Fibroblast of peridontal ligament (primary cell): Measurements from ENCODE around the gene CAB39.

Experiments
- DNase-seq: peaks from one replicate; pipeline ENCODE4 v3.0.0-alpha.2; 2010; ENCODE audit errors: extremely low read depth

CAB39 gene

DNA sequence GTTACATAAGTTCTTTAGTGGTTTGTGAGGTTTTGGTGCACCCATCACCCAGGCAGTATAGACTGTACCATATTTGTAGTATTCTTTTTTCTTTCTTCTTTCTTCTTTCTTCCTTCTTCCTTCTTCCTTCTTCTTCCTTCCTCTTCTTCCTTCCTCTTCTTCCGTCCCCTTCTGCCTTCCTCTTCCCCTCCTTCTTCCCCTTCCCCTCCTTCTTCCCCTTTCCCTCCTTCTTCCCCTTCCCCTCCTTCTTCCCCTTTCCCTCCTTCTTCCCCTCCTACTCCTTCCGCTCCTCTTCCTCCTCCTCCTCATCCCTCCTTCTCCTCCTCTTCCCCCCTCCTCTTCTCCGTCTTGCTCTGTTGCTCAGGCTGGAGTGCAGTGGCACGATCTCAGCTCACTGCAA lies 41.6 kb downstream of the CAB39 start:
- no peak for DNase-seq

DNA sequence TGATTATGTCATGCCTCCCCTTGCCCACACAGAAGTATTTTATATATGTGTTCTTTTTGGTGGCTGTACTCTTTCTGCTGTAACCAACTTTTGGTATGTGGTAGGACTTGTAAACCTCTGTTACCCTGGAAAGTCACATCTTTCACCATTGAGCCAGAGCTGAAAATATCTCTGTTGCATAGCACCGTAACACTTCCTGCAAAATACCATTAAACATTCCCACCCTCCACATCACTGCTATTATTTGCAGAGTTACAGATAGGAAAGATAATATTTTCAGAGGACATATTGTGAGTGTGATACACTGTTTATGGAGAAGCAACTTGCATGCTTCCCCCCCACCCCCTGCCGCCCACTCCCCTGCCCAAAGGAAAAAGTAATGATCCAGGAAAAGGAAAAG lies 44.8 kb downstream of the CAB39 start:
- DNase-seq, result peak; percentile 63

DNA sequence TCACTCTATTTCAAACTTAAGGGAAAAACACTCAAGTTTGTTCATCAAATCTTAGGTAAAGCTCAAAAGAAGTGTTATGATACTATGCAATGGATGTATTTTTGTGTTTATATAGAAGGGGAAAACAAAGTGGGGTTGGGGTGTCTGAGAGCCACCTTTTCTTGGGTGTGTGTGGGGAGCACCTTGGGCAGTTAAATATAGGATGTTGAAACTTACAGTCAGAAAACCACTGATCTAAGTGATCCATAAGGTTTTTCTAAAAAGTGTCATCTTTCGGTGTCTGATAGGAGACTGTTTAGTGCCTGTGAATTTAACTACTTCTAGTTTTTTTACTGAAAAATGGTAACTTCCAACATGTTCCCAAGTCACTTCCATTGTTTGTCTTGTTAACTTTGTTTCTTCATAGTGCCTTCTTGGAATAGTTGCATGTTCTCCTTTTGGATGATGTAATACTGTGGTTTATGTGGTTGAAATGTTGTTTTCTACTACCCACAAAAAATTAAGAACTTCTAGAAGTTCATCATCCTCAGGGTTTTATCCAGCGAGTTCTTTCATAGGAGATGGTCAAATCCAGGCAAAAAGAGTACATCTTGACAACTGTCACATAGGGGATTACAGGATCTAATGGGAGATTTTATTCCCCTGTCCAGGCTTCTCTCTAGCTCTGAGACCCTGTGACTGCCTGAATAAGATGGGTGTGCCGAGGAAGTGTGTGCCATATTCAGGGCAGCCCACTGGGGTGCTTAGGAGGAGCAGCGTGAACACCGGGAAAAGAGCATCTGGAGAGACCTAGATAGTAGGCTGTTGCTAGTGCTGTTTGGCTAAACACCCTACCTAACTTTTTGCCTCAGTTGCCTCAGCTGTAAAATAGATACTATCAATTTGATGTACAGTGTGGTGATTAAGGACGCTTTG lies 46.2 kb downstream of the CAB39 start:
- peak; percentile 97 for DNase-seq

DNA sequence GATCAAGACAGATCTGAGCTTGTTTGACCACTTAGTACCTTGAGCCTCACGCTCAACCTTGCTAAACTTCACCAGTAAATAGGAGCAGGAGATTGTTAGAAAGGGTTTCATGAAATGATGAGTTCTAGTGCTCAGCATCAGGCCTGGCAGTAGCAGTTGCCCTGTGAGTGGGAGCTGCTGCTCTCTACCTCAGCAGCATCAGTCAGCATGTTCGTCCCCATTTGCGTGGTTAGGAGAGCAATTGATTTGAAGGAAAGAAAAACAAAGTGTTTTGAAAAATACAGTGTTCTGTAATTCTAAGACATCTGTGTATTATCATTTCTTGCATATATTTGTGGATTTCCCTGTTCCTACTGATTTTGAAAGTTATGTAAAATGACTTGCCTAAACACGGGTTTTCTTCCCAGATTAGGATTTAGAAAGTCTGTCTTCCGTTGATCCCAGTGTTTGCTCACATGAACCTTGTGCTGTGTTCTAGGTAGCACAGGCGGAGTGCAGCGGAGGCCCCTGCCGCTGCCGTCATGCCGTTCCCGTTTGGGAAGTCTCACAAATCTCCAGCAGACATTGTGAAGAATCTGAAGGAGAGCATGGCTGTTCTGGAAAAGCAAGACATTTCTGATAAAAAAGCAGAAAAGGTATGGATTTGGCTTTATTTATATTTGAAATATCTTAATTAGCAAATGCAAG lies 47.0 kb downstream of the CAB39 start:
- peak; percentile 54 for DNase-seq

DNA sequence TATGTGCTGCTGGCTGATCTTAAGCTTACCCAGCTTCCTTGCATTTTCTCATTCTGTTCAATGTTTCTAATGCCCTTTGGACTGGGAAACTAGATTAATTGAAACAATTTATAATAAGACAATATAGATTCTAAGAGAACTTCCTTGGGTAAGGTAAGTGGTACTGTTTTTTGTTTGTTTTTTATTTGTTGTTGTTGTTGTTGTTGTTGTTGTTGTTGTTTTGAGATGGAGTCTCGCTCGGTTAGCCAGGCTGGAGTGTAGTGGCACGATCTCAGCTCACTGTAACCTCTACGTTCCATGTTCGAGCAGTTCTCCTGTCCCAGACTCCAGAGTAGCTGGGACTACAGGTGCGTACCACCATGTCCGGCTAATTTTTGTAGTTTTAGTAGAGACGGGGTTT lies 49.1 kb downstream of the CAB39 start:
- DNase-seq, result no peak

DNA sequence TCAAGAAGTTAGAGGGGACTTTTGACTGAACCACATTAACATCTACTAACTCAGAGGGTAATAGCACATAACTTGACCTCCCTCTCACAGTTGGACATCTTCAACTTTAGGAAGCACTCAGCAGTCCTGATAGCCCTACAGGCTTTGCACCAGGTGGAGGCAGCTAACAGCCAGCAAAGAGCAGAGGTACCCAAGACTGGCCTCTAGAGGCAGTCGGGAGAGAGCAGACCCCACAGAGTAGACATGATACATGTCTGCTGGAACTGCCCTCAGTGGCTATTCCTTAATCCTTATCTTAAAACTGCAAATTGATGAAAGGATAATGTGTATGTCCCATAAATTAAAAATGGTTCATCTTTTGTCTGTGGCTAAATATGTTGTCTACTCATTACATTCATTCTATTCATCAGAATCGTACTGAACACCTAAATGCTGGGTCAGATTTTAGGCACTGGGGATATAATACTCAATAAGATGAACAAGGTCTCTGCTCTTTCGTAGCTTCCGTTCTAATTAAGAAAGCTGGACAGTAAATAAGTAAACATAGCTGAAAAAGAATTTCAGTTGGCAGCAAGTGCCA lies 49.8 kb downstream of the CAB39 start:
- no peak for DNase-seq

DNA sequence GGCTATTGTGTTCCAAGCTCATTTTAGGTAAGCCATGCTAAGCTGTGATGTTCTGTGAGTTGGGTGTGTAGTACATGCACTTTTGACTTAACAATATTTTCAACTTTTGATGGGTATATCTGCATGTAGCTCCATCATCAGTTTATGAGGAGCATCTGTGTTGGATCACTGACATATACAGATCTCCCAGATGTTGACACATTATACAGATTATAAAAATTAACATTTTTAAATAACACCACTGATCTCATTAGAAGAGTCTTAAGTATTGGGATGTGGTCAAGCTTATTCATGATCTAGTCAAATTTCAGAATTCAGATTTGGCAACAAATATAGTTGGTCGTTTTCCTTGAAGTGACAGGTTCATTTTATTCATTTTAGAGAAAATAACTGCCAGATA lies 51.7 kb downstream of the CAB39 start:
- no peak for DNase-seq

DNA sequence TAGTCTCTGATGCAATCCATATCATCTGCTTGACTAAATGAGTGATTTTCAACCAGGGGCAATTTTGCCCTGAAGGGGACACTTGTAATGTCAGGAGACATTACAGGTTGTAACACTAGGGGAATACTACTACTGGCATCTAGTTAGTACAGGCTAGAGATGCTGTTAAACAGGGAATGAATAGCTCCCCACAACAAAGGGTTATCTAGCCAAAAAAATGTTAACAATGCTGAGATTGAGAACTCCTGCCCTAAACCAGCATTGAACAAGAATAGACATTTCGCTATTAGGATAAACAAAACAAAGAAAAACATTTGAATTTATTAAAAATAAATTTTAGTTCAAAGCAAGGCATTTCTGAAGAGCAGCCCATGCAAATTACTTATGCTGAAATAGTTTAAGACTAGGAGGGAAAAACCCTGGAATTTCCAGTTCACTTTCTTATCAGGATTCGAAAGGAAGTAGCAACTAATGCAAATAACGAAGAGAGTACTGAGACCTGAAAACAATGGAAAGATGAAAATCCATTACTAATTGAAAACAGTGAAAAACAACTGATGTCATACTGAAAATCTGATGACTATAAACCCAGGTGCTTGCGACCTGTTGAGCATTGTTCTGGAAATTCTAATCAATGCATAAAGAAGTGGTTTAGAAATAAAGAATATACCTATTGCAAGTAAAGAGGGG lies 53.1 kb downstream of the CAB39 start:
- no peak for DNase-seq

DNA sequence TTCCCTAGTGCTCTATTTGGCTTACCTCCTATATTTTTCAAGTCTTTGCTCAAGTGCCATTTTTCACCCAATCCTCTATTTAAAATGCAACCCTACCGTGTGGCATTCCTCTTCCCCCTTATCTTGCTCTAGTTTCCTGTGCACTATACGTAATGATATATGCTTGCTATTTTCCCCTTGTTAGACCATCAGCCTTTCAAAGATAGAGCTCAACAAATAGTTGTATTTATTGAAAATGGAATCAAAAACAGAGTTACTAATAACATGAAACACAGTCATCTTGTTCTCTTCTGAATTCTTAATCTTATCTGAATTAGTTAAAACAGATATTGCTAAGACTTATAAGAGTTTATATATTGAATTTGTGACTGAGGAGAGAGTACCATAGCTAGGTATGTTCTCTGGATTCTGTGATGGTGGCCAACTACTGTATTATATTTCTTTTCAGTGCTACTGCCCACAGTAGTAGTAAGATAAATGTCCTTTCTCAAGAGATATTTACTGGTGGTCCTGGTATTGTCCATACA lies 55.3 kb downstream of the CAB39 start:
- DNase-seq, result no peak

DNA sequence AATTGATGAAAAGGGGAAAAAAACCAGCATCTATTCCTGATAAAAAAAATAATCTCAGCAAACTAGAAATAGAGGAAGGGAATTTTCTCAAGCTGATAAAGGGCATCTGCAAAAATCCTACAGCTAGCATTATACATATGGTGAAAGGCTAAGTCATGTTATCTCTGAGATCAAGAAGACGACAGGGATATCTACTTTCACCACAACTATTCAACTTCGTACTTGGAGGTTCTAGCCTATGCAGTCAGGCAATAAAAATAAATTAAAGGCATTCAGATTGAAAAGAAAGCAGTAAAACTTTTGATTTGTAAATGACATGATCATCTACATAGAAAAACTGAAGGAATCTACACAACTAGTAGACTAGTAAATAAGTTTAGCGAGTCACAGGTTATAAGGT lies 58.2 kb downstream of the CAB39 start:
- DNase-seq, result no peak

DNA sequence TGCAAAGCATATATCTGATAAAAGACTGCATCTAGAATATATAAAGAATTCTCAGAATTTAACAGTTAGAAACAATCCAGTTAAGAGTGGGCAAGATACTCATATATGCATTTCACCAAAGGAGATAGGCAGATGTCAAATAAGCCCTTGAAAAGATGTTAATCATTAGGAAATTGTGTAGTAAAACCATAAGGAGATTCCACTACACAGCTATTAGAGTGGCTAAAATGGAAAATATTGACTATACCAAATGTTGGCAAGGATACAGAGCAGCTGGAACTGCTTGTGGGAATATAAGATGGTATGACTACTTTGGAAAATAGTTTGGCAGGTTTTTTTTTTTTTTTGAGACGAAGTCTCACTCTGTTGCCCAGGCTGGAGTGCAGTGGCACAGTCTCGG lies 59.5 kb downstream of the CAB39 start:
- DNase-seq, result no peak

DNA sequence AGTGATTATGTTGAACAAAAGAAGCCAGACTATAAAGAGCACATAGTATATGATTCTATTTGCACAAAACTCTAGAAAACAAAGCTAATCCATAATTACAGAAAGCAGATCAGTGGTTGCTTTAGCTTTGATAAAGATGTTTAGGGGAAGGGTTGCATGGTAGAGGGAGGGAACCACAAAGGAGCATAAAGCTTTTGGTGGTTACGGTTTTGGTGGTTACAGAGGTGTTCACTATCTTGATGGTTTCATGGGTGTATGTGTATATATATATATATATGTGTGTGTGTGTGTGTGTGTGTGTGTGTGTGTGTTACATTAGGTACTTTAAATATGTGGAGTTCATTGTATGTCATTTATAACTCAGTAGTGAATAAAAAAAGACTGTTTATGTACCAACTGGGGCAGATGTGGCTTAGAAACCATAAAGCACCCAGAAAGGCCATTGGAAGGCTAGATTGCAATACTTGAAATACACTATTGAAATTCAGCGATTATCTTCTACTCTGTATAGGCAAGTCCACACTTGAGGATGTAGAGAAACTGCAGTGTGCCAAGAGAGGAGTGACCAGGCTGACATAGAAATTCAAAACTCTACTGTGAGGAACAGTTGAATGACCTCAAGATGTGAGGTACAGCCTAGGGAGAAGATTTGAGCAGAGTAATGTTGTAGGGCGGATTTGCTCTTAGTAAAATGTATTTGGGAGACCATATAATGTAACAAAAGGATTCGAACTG lies 60.6 kb downstream of the CAB39 start:
- DNase-seq, result no peak

DNA sequence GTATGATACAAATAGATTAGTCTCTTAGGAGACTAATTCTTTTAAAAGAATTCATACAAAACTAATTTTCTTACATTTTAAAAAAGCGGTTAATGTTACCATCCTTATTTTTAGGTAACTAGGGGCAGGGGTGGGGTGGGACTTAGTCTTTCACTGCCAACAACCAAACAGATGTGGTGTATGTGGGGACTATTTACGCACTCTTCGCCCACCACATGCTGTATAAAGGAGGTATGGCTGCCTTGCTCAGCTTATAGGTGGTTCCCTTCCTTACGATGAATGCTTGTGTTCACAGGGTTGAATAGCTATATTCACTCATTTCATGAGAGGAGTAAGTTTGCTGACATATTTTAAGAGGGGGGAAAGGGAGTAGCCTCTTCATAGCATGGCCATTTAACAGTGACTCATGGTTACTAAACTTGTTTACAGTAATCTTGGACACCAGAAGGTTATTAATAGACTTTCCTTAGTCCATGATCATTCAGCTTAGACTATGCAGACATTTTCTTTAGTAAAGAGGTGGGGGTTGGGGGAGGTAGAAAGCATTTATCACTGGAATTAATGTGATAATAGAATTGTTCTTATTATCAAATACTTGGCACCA lies 61.8 kb downstream of the CAB39 start:
- peak; percentile 89 for DNase-seq

DNA sequence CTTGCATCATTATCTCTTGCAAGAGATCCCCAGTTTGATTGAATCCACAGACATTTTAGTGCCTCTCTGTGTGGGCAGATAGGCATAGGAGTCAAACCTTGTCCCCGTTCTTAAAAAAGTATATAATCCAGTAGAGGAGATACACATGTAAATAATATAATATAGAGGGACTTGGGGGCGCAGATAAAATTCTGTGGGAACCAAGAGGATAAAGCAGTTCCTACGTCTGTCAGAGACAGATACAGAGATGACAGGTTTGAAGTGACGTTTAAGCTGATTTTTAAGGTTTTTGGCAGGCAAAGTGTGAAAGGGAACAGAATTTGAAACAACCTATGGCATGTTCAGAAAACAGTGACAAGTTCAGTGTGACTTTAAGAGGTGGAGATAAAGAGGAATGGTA lies 63.1 kb downstream of the CAB39 start:
- no peak for DNase-seq

DNA sequence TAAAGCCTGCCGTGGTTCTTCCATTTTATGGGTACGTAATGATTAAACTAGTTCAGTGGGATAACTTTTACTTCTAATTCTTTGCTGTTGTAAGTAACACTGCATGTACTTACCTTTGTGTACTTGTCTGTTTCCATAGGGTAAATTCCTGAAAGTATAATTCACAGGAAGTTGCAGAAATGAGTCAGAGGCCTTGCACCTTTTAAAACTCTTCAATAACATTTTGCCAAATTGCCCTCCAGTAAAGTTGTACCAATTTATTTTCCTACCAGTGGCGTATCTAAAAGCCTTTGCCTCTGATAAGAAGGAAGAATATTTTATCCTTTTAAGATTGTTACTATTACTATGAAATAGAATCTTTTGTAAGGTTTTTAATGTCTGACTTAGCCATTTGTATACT lies 65.1 kb downstream of the CAB39 start:
- no peak for DNase-seq

DNA sequence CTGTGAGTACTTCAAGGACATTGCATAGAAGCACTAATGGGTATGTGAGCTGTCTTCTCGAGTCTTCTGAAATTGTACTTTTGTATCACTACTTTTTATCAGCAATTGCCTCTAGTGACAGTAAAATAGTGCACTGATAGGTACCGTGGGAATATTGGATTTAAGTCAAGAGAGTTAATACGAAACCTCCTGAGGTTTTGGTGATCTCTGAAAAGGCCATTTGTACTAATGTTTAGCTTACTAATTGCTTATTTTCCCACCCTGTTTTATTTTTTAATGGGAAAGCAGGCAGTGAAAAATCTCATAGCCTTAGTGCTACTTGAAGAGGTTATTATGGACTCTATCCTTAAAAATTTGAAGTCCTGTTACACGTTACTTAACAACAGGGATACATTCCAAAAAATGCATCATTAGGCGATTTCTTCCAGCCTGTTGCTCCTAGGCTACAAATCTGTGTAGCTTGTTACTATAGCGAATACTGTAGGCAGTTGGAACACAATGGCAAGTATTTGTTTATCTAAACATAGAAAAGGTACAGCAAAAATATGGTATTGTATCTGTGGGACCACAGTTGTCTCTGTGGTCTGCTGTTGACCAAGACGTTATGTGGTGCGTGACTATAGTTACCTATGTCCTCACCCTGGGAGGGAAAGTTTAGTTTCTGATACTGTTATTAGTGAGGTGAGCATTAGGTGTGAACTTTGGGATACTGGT lies 65.9 kb downstream of the CAB39 start:
- DNase-seq, result no peak

DNA sequence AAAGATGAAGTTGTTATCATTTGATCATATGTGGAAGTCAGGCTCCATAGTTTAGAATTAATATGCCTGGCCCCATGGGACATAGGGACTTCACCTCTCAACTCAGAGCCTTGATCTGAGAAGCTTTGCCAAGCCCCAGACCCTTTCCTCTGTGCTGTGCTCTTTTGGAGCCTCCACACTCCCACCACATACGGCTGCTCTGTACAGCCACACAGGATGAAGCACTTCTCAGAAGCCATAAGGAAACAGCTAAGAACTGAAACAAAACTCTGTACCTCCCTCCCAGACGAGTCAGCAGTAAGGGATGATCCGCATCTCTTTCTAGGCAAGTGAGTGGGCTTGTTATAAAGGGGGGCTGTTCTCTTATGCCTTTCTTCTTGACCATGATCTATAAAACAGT lies 66.5 kb downstream of the CAB39 start:
- no peak for DNase-seq

DNA sequence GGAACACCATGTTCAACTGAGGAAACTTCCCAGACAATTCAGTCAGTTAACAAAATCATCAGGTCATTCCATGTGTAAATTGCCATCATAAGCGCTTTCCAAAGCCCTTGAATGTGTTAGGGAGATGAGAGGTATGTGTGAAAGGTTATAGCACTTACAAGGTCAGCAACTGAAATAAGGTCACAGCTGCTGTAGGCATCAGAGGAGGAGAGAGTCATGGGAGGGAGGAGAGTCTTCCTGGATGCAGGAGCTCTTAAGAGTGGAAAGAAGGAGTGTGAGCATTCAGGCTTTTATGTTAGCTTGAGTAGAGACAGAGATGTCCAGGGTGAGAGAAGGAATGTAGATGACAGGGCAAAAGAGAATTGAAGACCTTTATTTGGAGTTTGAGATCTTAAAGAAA lies 67.0 kb downstream of the CAB39 start:
- no peak for DNase-seq

DNA sequence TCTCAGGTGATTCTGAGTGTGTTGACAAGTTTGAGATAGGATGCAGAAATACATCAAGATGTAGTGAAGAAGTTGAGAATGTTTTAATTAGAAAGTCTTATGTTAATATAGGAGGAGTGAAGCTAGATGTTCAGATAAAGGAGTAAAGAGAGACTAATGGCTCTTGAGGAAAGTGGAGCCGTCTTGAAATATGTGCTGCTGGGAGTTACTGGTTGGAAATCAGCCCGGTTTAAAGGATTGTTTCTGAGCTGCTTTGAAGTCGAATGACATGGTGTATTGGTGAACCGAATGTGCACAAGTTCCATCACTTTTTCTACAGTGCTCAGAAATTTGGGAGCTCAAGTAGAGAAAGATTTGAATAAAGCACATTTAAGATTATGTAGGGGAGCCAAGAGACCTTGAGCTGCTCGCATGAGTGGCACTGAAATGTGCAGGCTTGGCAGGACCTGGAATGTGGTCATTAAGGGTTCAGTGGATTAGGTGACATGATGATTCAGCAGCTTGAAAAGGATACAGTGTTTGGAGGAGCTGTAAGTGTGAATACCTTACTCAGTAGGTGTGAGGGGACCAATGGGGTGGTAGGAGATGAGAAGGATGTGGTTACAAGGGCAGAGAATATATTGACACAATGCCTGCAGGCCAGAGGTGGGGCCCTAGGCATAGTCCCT lies 68.6 kb downstream of the CAB39 start:
- no peak for DNase-seq

DNA sequence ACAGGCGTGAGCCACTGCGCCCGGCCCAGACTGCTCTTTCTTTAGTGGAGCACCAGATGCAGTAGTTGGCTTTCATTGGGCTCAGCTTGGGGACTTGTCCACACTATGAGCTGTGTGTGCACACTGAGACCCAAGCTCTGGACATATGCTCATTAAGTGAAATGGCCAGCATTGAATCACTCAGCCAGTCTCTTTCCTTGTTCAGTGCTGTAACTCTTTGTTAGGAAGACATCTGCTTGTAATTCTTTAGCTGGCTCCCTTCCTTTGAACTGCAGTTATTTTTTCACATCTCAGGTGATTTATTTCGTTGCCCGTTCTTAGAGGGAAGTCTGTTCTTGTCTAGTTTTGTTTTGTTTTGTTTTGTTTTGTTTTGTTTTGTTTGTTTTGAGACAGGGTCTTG lies 70.5 kb downstream of the CAB39 start:
- DNase-seq, result peak; percentile 56
